HepG2 (cell line): Measurements from ENCODE around the gene CDC14A. TPM values are rescaled to one million over a fixed set of nuclear protein-coding genes. Genes with fewer than 3 reads are reported as not detected.

Experiments used
- ATAC-seq: fragments of 200-7000 bp; cut with Tn5 transposase; 3 replicates; pipeline ENCODE4 v1.9.1; 2020; ENCODE audit warnings: mild to moderate bottlenecking, moderate library complexity
- BruUV-seq: library from RNA; stranded (reverse); fragments of 400-500 nt; replicated peaks from 2 replicates; lab custom pipeline; 2021; lab: Mats Ljungman, UMichigan
- CTCF ChIA-PET: fragments of 300-600 bp; formaldehyde crosslinking; extraction: SDS; loops from one replicate; lab custom pipeline; 2021; ENCODE audit warnings: low total read pairs, inconsistent platforms, low intra/inter-chr PET ratio; lab: Yijun Ruan, JAX
- POLR2A ChIA-PET: fragments of 350-600 bp; sonication (Branson Sonifier 250); formaldehyde crosslinking; loops from one replicate; lab custom pipeline; 2020; ENCODE audit warnings: antibody characterized with exemption, inconsistent platforms; lab: Yijun Ruan, JAX
- DNase-seq: peaks from one replicate; pipeline ENCODE4 v3.0.0-alpha.2; 2015; ENCODE audit warnings: low spot score
- FAIRE-seq: peaks from 3 replicates; lab custom pipeline; 2011; peaks lifted over from hg19 to GRCh38; lab: Jason Lieb, UNC
- H2AFZ ChIP-seq: one replicate; pipeline ENCODE4 v1.6.1; 2011; ENCODE audit warnings: low read length, inconsistent platforms
- H3K27ac ChIP-seq: fragments of 300-600 bp; 3 replicates; pipeline ENCODE4 v1.8.0; 2011; ENCODE audit warnings: mixed run types, mild to moderate bottlenecking, mixed read lengths, low read length, inconsistent platforms; ENCODE audit not compliant: insufficient read depth; ENCODE audit errors: extremely low read length
- H3K27me3 ChIP-seq, 2 experiments: fragments of 200-600 bp in 1 of 2; 2 replicates in 1 of 2; 3 replicates in 1 of 2; pipeline versions ENCODE4 v1.6.0 to v1.8.0; 2011; ENCODE audit warnings: low read length in 2 of 2, mild to moderate bottlenecking in 2 of 2, moderate library complexity in 2 of 2, inconsistent platforms in 1 of 2; ENCODE audit not compliant: insufficient read depth in 2 of 2, control insufficient read depth in 1 of 2
- H3K36me3 ChIP-seq, 2 experiments: fragments of 200-600 bp in 1 of 2; replicated peaks in 1 of 2; 2 replicates in 1 of 2; 3 replicates in 1 of 2; pipeline versions ENCODE4 v1.5.1 to v1.8.0; 2011; ENCODE audit warnings: low read length in 2 of 2, inconsistent platforms in 1 of 2; ENCODE audit not compliant: insufficient read depth in 2 of 2, control insufficient read depth in 1 of 2
- H3K4me1 ChIP-seq: 2 replicates; pipeline ENCODE4 v1.5.1; 2012; ENCODE audit warnings: low read length, inconsistent platforms; ENCODE audit not compliant: insufficient read depth
- H3K4me2 ChIP-seq: 2 replicates; pipeline ENCODE4 v1.6.0; 2011; ENCODE audit warnings: low read depth, low read length, inconsistent platforms
- H3K4me3 ChIP-seq, 3 experiments: fragments of 200-600 bp in 1 of 3; sonication (generic), shearing (Covaris generic) in 1 of 3; replicated peaks in 1 of 3; 2 replicates each; pipeline ENCODE4 v1.5.1; 2011 to 2016; ENCODE audit warnings: low read length in 3 of 3, inconsistent platforms in 2 of 3, low read depth in 2 of 3, mild to moderate bottlenecking in 2 of 3, control low read depth in 1 of 3, mixed read lengths in 1 of 3; ENCODE audit not compliant: insufficient read depth in 1 of 3
- H3K79me2 ChIP-seq: one replicate; pipeline ENCODE4 v1.6.1; 2011; ENCODE audit warnings: low read length, inconsistent platforms; ENCODE audit not compliant: insufficient read depth
- H3K9ac ChIP-seq: 2 replicates; pipeline ENCODE4 v1.6.0; 2011; ENCODE audit warnings: mild to moderate bottlenecking, low read depth, low read length, inconsistent platforms; ENCODE audit not compliant: insufficient read depth
- H3K9me3 ChIP-seq: 2 replicates; pipeline ENCODE4 v1.5.1; 2012; ENCODE audit warnings: mild to moderate bottlenecking, low read length
- H4K20me1 ChIP-seq: 2 replicates; pipeline ENCODE4 v1.6.0; 2011; ENCODE audit warnings: inconsistent platforms, mild to moderate bottlenecking, low read length, moderate library complexity; ENCODE audit not compliant: insufficient read depth
- ADNP ChIP-seq: sonication (generic); formaldehyde crosslinking; IDR thresholded peaks from 2 replicates; pipeline ENCODE4 v1.4.0; 2020; ENCODE audit warnings: missing genetic modification reagents
- ARNTL ChIP-seq: sonication (generic); formaldehyde crosslinking; IDR thresholded peaks from 2 replicates; pipeline ENCODE4 v1.4.0; 2020; ENCODE audit warnings: mild to moderate bottlenecking, missing genetic modification reagents
- HDAC2 ChIP-seq: sonication (generic); formaldehyde crosslinking; IDR thresholded peaks from 2 replicates; pipeline ENCODE4 v1.4.0; 2020; ENCODE audit warnings: missing genetic modification reagents
- KAT2B ChIP-seq: fragments of 150-350 bp; IDR thresholded peaks from 2 replicates; pipeline ENCODE4 v1.6.1; 2014; ENCODE audit warnings: low read depth, low read length, borderline replicate concordance
- REPIN1 ChIP-seq: sonication (generic); formaldehyde crosslinking; IDR thresholded peaks from 2 replicates; pipeline ENCODE4 v1.8.0; 2022; ENCODE audit warnings: missing genetic modification reagents, low read depth, mild to moderate bottlenecking, borderline replicate concordance
- SMAD1 ChIP-seq: sonication (generic); formaldehyde crosslinking; IDR thresholded peaks from 2 replicates; pipeline ENCODE4 v1.4.0; 2020; ENCODE audit warnings: missing genetic modification reagents, low read depth, mild to moderate bottlenecking, borderline replicate concordance
- TMF1 ChIP-seq: sonication (generic); formaldehyde crosslinking; IDR thresholded peaks from 2 replicates; pipeline ENCODE4 v1.8.1; 2022; ENCODE audit warnings: low read depth, missing genetic modification reagents
- ZNF331 ChIP-seq: sonication (generic); formaldehyde crosslinking; IDR thresholded peaks from 2 replicates; pipeline ENCODE4 v1.4.0; 2020; ENCODE audit warnings: missing genetic modification reagents
- ZNF430 ChIP-seq: sonication (generic); formaldehyde crosslinking; IDR thresholded peaks from 2 replicates; pipeline ENCODE4 v1.9.0; 2021; ENCODE audit warnings: mild to moderate bottlenecking, missing genetic modification reagents
- WGBS: methylation state at CpG from one replicate; pipeline ENCODE4 v1.1.6; 2017; ENCODE audit warnings: low lambda C conversion rate; 5-methylcytosine and 5-hydroxymethylcytosine counted together
- in situ Hi-C: cut with HindIII; loops from 2 replicates; pipeline ENCODE4 v1.10.0; 2017; ENCODE audit warnings: low pct_unique_long_range_greater_than_20kb; ENCODE audit not compliant: extremely low pct_ligation_motif_present
- intact Hi-C: fragments of 100-400 bp; cut with micrococcal nuclease; formaldehyde crosslinking; loops from one replicate; pipeline ENCODE4 v1.10.0; 2022; ENCODE audit not compliant: unreplicated experiment
- polyA plus RNA-seq, 8 experiments: library from polyadenylated mRNA; depleted of rRNA in 3 of 8; stranded (reverse) in 7 of 8; unstranded in 1 of 8; fragments of >200 nt; fragmentation: Illumina TruSeq in 4 of 8; extraction: Trizol in 4 of 8; gene quantifications; 2 replicates each; pipeline versions ENCODE4 v1.2.1 to v1.2.3, GENCODE V29; 2011 to 2016; ENCODE audit warnings: low read depth in 4 of 8, missing spikeins in 1 of 8, mixed read lengths in 1 of 8; ENCODE audit not compliant: insufficient read depth in 1 of 8
- total RNA-seq, 5 experiments: library from RNA; depleted of rRNA; stranded (reverse); fragments of >200 nt; fragmentation: Illumina TruSeq; extraction: Trizol; gene quantifications; 2 replicates each; pipeline ENCODE4 v1.2.3, GENCODE V29; 2016; ENCODE audit warnings: low read depth in 1 of 5
- TF ChIP-seq, protein P1 (sequence below): sonication (generic); formaldehyde crosslinking; IDR thresholded peaks from 2 replicates; pipeline ENCODE4 v1.8.1; 2023; ENCODE audit warnings: missing genetic modification reagents, inconsistent platforms, borderline replicate concordance

The CDC14A gene
- total and polyA plus RNA-seq, 2 of the 13 experiments (the other 11 are each of a cell fraction or from before 2014, with no cell fraction given): 2.8 to 4.9 TPM

GRCh38 chr1:100523038-100523652 is 170.8 kb downstream of the CDC14A start:
- ATAC-seq: no peak
- Histone ChIP-seq H3K27me3 (no peaks in the 10 kb centered on the region; a peak in 1 of 5 replicates), H2AFZ (no peak overlapping the region), H3K4me3 (no peak overlapping the region), H3K9ac (no peak overlapping the region), H4K20me1 (no peaks in the 10 kb centered on the region), H3K4me2 (no peak overlapping the region), H3K4me1 (no peaks in the 10 kb centered on the region), H3K9me3 (no peaks in the 10 kb centered on the region), H3K36me3 (no peaks in the 10 kb centered on the region), H3K27ac (no peak overlapping the region), H3K79me2 (no peaks in the 10 kb centered on the region)
- no peak for FAIRE-seq
- ChIA-PET CTCF (no interaction called here), POLR2A (no interaction called here)
- no TSS peak for BruUV-seq
- DNase-seq: no peak
- TF ChIP-seq TMF1 (CRISPR knock-in tag) (no peak), ARNTL (CRISPR knock-in tag) (no peak), ZNF430 (CRISPR knock-in tag) (no peak), SMAD1 (CRISPR knock-in tag) (no peak), ZNF331 (CRISPR knock-in tag) (no peak), HDAC2 (CRISPR knock-in tag) (no peak)
- TF ChIP-seq, protein P1, sequence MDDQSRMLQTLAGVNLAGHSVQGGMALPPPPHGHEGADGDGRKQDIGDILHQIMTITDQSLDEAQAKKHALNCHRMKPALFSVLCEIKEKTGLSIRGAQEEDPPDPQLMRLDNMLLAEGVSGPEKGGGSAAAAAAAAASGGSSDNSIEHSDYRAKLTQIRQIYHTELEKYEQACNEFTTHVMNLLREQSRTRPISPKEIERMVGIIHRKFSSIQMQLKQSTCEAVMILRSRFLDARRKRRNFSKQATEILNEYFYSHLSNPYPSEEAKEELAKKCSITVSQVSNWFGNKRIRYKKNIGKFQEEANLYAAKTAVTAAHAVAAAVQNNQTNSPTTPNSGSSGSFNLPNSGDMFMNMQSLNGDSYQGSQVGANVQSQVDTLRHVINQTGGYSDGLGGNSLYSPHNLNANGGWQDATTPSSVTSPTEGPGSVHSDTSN: no peak
- TF ChIP-seq, all 625 proteins: peak for 0
- in situ Hi-C loops: no loop called here
- intact Hi-C loops: no loop called here
- 91% methylated on average over 5 of the region's 5 CpGs for WGBS

DNA sequence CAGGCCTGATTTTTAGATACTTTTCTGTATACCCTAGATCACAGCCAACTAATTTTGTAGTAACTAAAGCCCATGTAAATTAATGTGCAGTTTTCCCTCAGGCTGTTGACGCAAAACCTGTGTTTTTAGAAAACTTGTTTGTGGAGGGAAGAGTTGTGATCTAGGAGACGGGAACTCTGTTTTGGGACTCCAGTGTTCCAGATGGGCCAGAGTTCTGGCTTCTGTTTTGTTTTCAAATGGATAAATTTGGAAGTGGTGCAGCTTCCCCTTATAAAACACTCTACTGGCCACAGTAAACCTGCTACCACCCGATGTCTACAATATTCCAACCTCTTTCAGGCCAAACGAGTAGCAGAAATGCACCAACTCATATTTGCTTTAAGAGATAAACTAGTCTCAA is 172.0 kb downstream of the CDC14A start:
- CTCF ChIA-PET: no interaction called here

More for the DNA sequence above, 172.0 kb downstream of the CDC14A start:
- Histone ChIP-seq H3K9me3 (no peaks in the 10 kb centered on the region), H2AFZ (no peak overlapping the region), H3K4me2 (no peak overlapping the region), H3K27ac (no peak overlapping the region), H3K79me2 (no peaks in the 10 kb centered on the region), H4K20me1 (no peaks in the 10 kb centered on the region), H3K9ac (no peak overlapping the region), H3K4me1 (no peaks in the 10 kb centered on the region), H3K4me3 (no peak overlapping the region), H3K27me3 (no peaks in the 10 kb centered on the region; a peak in 1 of 5 replicates), H3K36me3 (no peaks in the 10 kb centered on the region)
- FAIRE-seq (no peak), ATAC-seq (no peak), DNase-seq (no peak)
- in situ Hi-C loops: no loop called here
- TF ChIP-seq REPIN1 (CRISPR knock-in tag): no peak
- TF ChIP-seq KAT2B: no peak
- TF ChIP-seq ADNP: no peak
- intact Hi-C loops: no loop called here
- no TSS peak for BruUV-seq
- POLR2A ChIA-PET: no interaction called here
- WGBS: 82% methylated on average over 4 of the region's 4 CpGs
